OCI-LY1 (cell line): ENCODE measurements around the gene NLK.
"Not testable (repeated sequence)": the region's sequence is repeated elsewhere in the genome, so short reads cannot be mapped to it uniquely, and the experiment has no call there.

Experiments used
- H2AFZ ChIP-seq: fragments of 200-600 bp; sonication (generic), shearing (Covaris generic); 2 replicates; pipeline ENCODE4 v1.6.0; 2014; ENCODE audit warnings: antibody characterized with exemption, mild to moderate bottlenecking, low read length
- H3F3A ChIP-seq: fragments of 200-600 bp; sonication (generic), shearing (Covaris generic); 2 replicates; pipeline ENCODE4 v1.6.0; 2014; ENCODE audit warnings: mild to moderate bottlenecking, antibody characterized with exemption, low read length, moderate library complexity; ENCODE audit not compliant: insufficient read depth
- H3K27ac ChIP-seq: fragments of 200-600 bp; sonication (generic); 2 replicates; pipeline ENCODE4 v1.5.1; 2014; ENCODE audit warnings: low read length, mixed run types, mild to moderate bottlenecking, low read depth; ENCODE audit not compliant: poor library complexity, severe bottlenecking
- H3K27me3 ChIP-seq: fragments of 200-600 bp; sonication (generic); 2 replicates; pipeline ENCODE4 v1.6.0; 2014; ENCODE audit warnings: antibody characterized with exemption, mild to moderate bottlenecking, low read length, moderate library complexity; ENCODE audit not compliant: insufficient read depth
- H3K36me3 ChIP-seq: fragments of 200-600 bp; sonication (generic); 2 replicates; pipeline ENCODE4 v1.6.1; 2014; ENCODE audit warnings: mild to moderate bottlenecking, antibody characterized with exemption, low read length, moderate library complexity, mixed read lengths; ENCODE audit not compliant: insufficient read depth
- H3K4me1 ChIP-seq: fragments of 200-600 bp; sonication (generic); 2 replicates; pipeline ENCODE4 v1.5.1; 2014; ENCODE audit warnings: mild to moderate bottlenecking, low read length, moderate library complexity; ENCODE audit not compliant: insufficient read depth, severe bottlenecking
- H3K4me2 ChIP-seq: fragments of 200-600 bp; sonication (generic), shearing (Covaris generic); 2 replicates; pipeline ENCODE4 v1.6.1; 2014; ENCODE audit warnings: low read length
- H3K4me3 ChIP-seq: fragments of 200-600 bp; sonication (generic); 2 replicates; pipeline ENCODE4 v1.5.1; 2014; ENCODE audit warnings: low read length, low read depth, mild to moderate bottlenecking, mixed read lengths; ENCODE audit not compliant: poor library complexity, severe bottlenecking
- H3K79me2 ChIP-seq: fragments of 200-600 bp; shearing (Covaris generic); 2 replicates; pipeline ENCODE4 v1.6.1; 2016; ENCODE audit warnings: mixed run types, low read length, mixed read lengths; ENCODE audit not compliant: insufficient read depth
- H3K9ac ChIP-seq: fragments of 200-600 bp; sonication (generic), shearing (Covaris generic); 2 replicates; pipeline ENCODE4 v1.6.1; 2014; ENCODE audit warnings: mild to moderate bottlenecking, low read length, mixed read lengths
- H3K9me2 ChIP-seq: fragments of 200-600 bp; sonication (generic), shearing (Covaris generic); 2 replicates; pipeline ENCODE4 v1.6.1; 2014; ENCODE audit warnings: low read depth, mild to moderate bottlenecking, low read length, mixed read lengths
- H3K9me3 ChIP-seq: fragments of 200-600 bp; shearing (Covaris generic); 2 replicates; pipeline ENCODE4 v1.6.1; 2014; ENCODE audit warnings: low read length, mixed read lengths
- H4K20me1 ChIP-seq: fragments of 200-600 bp; sonication (generic), shearing (Covaris generic); 2 replicates; pipeline ENCODE4 v1.6.0; 2016; ENCODE audit warnings: mild to moderate bottlenecking, low read length; ENCODE audit not compliant: insufficient read depth
- CTCF ChIP-seq: fragments of 200-600 bp; sonication (generic), shearing (Covaris generic); IDR thresholded peaks from 2 replicates; pipeline ENCODE4 v1.5.1; 2017; ENCODE audit warnings: mild to moderate bottlenecking, antibody characterized with exemption, low read length, moderate library complexity, mixed read lengths
- EZH2 ChIP-seq: fragments of 200-600 bp; sonication (generic), shearing (Covaris generic); IDR thresholded peaks from 2 replicates; pipeline ENCODE4 v1.8.0; 2017; ENCODE audit warnings: borderline replicate concordance, mixed run types, mild to moderate bottlenecking, antibody characterized with exemption, low read length, moderate library complexity, mixed read lengths

The NLK gene

GRCh38 chr17:28182559-28182958 lies 140.1 kb downstream of the NLK start:
- Histone ChIP-seq H4K20me1 (no peaks in the 10 kb centered on the region), H2AFZ (no peak overlapping the region), H3K9me2 (no peaks in the 10 kb centered on the region), H3K27ac (no peak overlapping the region), H3K27me3 (no peaks in the 10 kb centered on the region), H3F3A (no peaks in the 10 kb centered on the region), H3K4me2 (no peak overlapping the region), H3K36me3 (peaks cover 37% of the 10 kb centered on the region), H3K9ac (no peak overlapping the region), H3K9me3 (0 out of 2 replicates have a peak, but pooled peaks cover 3% of the 10 kb centered on the region), H3K4me3 (no peak overlapping the region), H3K79me2 (no peaks in the 10 kb centered on the region), H3K4me1 (no peaks in the 10 kb centered on the region)
- TF ChIP-seq CTCF (no peak), EZH2 (no peak)

DNA sequence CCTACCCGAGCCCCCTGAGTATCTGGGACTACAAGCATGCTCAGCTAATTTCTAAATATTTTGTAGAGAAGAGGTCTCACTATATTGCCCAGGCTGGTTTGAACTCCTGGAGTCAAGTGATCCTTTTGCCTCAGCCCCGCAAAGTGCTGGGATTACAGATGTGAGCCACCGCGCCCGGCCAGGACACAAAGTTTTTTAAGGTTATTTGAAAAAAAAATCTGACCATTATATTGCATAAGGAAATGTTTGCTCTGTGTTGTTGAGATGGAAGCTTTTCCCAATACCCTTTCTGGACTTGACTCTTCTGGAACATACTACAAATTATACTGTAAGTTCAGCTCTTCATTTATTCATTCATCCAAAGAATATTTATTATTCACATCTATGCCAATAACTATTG lies 143.2 kb downstream of the NLK start:
- H3F3A ChIP-seq = no peaks in the 10 kb centered on the region
- no peak overlapping the region for H3K9ac ChIP-seq
- 0 out of 2 replicates have a peak, but pooled peaks cover 3% of the 10 kb centered on the region for H3K9me3 ChIP-seq
- no peaks in the 10 kb centered on the region for H3K79me2 ChIP-seq
- H3K27me3 ChIP-seq = no peaks in the 10 kb centered on the region
- H3K9me2 ChIP-seq = no peaks in the 10 kb centered on the region
- H4K20me1 ChIP-seq = no peaks in the 10 kb centered on the region
- H3K36me3 ChIP-seq = peaks cover 42% of the 10 kb centered on the region
- H3K27ac ChIP-seq = no peak overlapping the region
- no peak overlapping the region for H3K4me2 ChIP-seq
- no peak overlapping the region for H3K4me3 ChIP-seq
- H2AFZ ChIP-seq = no peak overlapping the region
- no peaks in the 10 kb centered on the region for H3K4me1 ChIP-seq
- TF ChIP-seq EZH2 (no peak), CTCF (no peak)

GRCh38 chr17:28186472-28186871 lies 144.0 kb downstream of the NLK start:
- H2AFZ ChIP-seq, H3K9me2 ChIP-seq, H3K4me1 ChIP-seq, H4K20me1 ChIP-seq, H3K9me3 ChIP-seq, H3K4me3 ChIP-seq, H3F3A ChIP-seq, H3K27me3 ChIP-seq, H3K79me2 ChIP-seq, H3K4me2 ChIP-seq, H3K9ac ChIP-seq, H3K27ac ChIP-seq: not testable (repeated sequence)
- H3K36me3 ChIP-seq = peaks cover 49% of the 10 kb centered on the region

DNA sequence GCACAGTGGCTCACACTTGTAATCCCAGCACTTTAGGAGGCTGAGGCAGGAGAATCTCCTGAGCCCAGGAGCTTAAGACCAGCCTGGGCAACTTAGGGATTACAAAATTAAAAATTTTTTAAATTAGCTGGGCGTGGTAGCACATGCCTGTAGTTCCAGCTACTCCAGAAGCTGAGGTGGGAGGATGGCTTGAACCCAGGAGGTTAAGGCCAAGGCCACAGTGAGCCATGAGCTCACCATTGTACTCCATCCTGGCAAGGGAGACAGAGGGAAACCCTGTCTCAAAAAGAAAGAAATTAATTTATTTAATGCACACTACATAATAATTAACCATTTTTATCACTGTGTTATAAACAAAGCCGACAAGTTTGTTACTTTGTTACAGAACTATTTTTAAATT lies 145.5 kb downstream of the NLK start:
- no peak for TF ChIP-seq CTCF
- no peak for TF ChIP-seq EZH2
- H3F3A ChIP-seq = no peaks in the 10 kb centered on the region
- H3K27me3 ChIP-seq = no peaks in the 10 kb centered on the region
- H4K20me1 ChIP-seq = no peaks in the 10 kb centered on the region
- H2AFZ ChIP-seq = no peak overlapping the region
- no peaks in the 10 kb centered on the region for H3K79me2 ChIP-seq
- 0 out of 2 replicates have a peak, but pooled peaks cover 3% of the 10 kb centered on the region for H3K9me3 ChIP-seq
- peaks cover 58% of the 10 kb centered on the region for H3K36me3 ChIP-seq
- H3K27ac ChIP-seq = no peak overlapping the region
- H3K9me2 ChIP-seq = no peaks in the 10 kb centered on the region
- no peaks in the 10 kb centered on the region for H3K4me1 ChIP-seq
- H3K9ac ChIP-seq = no peak overlapping the region
- no peak overlapping the region for H3K4me3 ChIP-seq
- no peak overlapping the region for H3K4me2 ChIP-seq
